Suppressor macrophage treated with lipopolysaccharide for 1 hour (primary cell): Measurements from ENCODE around the gene RELT.

Experiments used
- DNase-seq, 3 donors: peaks; one replicate each; pipeline ENCODE4 v3.0.0-alpha.2; 2020 to 2022

RELT gene

DNA sequence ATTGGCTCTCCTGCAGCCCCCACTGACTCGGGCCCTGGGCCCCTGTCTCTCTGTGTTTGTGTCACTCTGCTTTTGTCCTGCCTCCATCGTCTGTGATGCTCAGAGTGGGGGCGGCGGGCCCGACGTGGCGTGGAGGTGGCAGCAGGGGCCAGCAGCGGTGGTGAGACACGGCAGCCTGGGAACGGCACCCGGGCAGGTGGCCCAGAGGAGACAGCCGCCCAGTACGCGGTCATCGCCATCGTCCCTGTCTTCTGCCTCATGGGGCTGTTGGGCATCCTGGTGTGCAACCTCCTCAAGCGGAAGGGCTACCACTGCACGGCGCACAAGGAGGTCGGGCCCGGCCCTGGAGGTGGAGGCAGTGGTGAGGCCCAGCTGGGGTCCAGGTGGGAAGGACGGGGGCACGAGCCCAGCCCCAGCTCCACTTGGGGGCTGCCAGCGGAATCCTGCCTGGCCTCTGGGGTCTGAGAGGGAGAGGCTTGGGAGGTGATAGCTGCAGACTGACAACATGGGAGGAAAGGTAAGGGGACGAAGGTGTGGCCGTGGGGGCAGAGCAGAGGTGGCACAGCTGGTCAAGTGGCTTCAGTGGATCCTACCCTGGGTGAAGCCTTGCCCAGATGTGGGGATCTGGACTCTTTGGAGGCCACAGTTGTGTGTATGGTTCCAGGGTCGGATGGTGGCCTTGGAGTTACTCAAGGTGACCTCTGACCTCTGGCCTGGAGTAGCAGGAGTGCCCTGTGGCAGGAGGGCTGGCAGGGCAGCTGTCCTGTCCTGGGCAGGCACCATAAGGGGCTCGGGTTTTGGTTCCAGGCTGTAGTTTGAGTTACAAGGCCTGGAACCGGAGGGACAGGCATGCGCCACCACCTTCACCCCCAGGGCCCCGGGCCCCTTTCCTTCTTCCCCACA lies 16.2 kb downstream of the RELT start:
- DNase-seq, result no peak

- DNase-seq, result peak; percentile 35 to 46 (median 36)
Measured at GRCh38 chr11:73393011-73393380, 16.8 kb downstream of the RELT start.

GRCh38 chr11:73393479-73394415 lies 17.5 kb downstream of the RELT start:
- DNase-seq, result peak; percentile 82 to 86 (median 83)

- no peak for DNase-seq
Measured at GRCh38 chr11:73394416-73395296, 18.5 kb downstream of the RELT start.

DNA sequence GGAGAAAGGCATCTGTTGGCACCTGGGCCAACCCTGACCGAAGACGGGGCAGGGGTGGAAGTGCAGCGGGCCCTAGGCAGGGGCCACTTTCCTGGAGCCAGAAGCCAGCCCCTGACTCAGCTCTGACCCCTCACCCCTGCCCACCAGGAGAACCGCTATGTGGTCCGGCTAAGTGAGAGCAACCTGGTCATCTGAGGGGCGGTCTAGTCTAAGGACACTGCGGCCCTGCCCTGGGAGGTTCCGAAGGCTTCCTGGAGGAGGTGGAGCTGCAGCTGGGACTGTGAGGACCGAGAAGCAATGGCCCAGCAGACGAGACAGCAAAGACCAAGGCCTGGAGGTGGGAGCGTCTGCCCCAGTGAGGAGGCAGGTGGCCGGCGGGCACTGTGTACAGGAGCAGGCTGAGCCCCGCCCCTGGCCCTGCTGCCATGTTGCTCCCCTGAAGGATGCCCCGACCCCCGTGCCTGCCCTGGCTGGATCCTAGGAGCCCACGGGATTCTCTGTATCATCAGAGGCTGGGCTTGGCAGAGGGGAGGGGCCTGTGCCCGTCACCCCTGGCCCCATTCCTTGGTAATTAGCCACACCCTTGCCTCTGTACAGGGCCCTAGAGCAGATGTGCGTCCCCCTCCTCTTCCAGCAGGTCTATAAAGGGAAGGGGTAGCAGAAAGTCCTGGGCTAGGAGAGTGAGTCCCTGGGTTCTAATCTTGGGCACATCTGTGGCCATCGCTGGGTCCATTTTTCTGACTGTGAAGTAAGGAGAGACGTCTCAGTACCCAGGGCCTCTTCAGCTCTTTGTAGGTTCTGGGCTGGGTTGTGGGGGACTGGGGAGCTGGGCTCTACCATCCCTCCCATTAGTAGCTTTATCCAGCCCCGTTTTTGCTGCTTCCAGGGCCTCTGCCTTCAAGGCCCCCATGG lies 19.4 kb downstream of the RELT start:
- no peak for DNase-seq

GRCh38 chr11:73396251-73396930 lies 20.2 kb downstream of the RELT start:
- DNase-seq, result no peak

GRCh38 chr11:73396985-73397384 lies 20.8 kb downstream of the RELT start:
- DNase-seq, result no peak

- no peak for DNase-seq
Measured at GRCh38 chr11:73397468-73398131, 21.4 kb downstream of the RELT start.

GRCh38 chr11:73398132-73398526 lies 21.9 kb downstream of the RELT start:
- no peak for DNase-seq

- DNase-seq, result no peak
Measured at GRCh38 chr11:73398721-73399120, 22.5 kb downstream of the RELT start.

GRCh38 chr11:73399159-73399590 lies 23.0 kb downstream of the RELT start:
- DNase-seq, result no peak

DNA sequence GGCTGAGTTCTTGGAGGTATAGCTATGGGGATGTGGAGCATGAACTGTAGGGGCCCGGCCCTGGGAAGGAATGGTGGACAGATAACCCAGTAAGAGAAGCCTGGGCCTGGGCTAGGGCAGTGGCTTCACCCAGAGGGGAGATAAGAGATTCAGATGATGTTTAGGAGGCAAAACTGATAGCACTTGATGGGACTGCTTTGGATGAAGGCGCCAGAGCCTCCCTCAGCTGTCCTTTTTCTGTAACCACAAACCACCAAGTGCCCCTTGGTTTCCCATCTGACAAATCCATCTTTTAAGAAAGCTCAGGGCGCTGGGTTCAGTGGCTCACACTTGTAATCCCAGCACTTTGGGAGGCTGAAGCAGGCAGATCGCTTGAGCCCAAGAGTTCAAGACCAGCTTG lies 23.4 kb downstream of the RELT start:
- no peak for DNase-seq

DNA sequence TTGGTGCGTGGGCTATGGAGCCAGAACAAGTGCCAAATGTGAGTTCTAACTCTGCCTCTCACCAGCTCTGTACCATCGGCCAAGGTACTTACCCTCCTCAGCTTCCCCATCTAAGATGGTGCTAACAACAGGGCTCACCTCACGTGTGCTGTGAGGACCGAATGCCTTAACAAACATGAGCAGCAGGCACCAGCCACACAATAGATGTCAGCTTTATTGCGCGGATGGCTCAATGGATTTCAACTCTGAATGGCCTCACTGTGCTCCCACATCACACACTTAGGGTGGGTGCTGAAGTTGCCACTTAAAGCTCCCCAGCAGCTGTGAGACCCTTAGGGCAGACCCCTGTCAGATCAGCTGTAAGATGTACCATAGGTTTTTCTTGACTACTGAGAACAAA lies 24.1 kb downstream of the RELT start:
- DNase-seq, result no peak

DNA sequence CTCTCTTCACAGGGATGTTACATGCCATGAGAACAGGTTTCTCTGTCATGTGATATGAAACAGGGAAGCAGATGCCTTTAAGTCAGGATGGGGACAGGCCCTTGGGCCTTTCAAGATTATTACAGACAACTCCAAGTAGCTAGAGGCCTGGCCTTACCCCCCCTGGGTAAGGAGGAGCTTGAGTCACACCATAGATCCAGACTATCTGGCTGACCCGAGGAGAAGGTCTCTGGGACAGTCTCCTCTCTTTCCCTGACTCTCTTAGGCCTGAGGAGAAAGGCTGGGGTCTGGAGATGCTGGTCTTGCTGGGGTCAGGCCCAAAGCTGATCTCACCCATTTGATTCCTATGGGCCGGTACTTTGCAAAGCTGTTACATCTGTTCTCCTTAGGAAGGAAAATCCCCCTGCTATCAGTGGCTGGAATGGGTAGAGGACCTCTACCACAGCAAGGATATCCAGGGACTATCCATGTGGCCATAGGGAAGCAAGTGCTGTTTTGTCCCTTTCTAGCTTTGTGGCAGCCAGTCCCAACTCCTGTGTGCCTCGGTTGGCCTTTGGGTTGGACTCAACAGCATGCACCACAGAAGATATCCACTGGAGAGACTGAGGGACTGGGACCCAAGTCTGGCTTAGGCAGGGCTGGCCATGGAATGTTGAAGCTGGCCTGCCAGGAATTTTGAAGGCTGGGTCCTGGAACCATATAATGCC lies 25.2 kb downstream of the RELT start:
- no peak for DNase-seq

DNA sequence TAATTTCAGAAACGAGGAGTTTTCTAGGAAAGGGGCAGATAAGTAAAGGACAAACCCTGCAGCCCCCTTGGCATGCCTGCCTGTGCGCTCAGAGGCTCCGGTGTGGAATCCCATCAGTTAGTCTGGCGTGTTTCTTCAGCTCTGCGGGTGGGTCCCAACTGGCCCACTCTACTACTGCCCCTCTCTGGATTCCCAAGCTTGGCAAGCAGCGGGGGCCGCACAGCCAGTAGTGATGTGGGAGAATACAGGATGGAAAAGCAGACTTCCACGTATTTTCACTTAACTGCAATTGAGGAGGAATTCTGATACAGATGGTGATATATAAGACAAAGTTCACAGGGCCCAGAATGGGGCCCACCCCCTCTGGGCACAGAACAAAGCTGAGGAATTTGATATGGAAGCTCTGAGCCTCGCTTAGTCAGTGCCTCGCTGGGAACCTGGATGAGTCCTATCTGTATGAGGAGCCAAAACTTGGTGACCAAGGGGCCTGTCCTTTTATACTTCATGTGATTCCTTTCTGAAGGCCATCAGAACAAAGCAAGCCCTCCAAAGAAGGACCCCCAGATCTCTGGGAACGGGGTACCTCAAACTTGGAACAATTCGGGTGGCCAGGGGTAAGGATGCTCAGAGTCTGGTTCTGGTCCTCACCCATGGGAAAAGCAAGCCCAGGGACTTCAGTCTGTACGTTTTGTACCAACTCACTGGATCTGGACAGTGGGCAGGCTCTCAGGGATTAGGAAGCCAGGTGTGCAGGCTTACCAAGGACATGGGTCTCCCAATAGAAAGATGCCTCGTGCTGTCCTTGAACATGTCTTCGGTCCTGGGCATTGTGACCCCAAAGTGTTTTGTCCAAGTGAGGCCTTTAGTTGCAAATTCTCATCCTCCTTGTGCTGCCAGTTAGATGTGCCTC lies 26.0 kb downstream of the RELT start:
- no peak for DNase-seq

GRCh38 chr11:73402834-73403185 lies 26.6 kb downstream of the RELT start:
- DNase-seq, result peak; percentile 27 to 39 (median 39)

GRCh38 chr11:73403541-73403940 lies 27.3 kb downstream of the RELT start:
- DNase-seq, result no peak

DNA sequence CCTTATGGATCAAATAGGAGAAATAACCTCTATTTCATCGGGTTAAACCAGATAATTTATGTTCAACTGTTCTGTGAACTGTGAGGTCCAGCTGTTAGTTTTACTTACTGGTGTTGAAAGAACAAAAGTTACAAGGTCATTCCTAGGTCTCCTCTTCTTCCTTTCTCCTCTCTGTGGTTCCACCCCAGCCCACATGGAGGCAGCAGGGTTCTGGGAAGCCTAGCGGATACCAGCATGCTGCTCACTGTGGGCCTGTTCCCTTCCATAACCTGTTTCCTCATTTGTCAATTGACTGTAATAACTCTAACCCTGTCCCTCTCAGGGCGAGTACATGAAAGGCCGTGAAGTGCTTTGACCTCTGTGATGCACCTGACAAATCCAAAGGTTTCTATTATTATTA lies 27.8 kb downstream of the RELT start:
- DNase-seq, result peak; percentile 88 to 91 (median 90)
